ENCODE measurements around the gene WEE2. TPM values are rescaled to one million over a fixed set of nuclear protein-coding genes. Genes with fewer than 3 reads are reported as not detected.

WEE2 gene
- polyA plus RNA-seq, 1 experiment: not detected

DNA sequence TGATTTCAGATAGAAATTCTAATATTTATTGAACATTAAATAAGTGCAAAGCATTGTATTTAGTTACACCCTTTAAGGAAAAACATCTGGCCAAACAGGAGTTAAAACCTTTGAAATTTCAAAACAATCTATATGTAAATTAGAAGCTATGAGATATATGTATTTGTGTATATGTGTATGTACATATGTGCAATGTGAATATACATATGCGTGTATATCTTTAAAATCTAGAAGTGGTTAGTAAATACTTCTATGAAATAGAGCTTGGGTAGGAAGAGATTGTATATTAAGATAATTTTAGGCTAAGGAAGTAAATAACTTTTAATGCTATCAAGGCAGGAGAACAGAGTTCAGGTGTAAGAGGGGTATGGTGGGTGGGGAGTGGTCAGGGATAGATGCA is 9.3 kb downstream of the WEE2 start:
- no peaks in the 10 kb centered on the region for H3K9me3 ChIP-seq (ENCODE audit: control insufficient read depth, insufficient read depth, low read length)
- POLR2A ChIA-PET: no interaction called here
- no peak overlapping the region for H3K4me3 ChIP-seq (ENCODE audit: low read depth, low read length)
- H3K27me3 ChIP-seq (ENCODE audit: control insufficient read depth, insufficient read depth, low read length): no peaks in the 10 kb centered on the region
- DNase-seq (ENCODE audit: low read depth, low spot score): no peak
- CTCF ChIA-PET: interaction anchor here (3.8 kb wide), 1 partner anchor 20 kb away, joined by 15 read pairs; the partner anchor contains the start of gene SSBP1
- TF ChIP-seq, protein P1, sequence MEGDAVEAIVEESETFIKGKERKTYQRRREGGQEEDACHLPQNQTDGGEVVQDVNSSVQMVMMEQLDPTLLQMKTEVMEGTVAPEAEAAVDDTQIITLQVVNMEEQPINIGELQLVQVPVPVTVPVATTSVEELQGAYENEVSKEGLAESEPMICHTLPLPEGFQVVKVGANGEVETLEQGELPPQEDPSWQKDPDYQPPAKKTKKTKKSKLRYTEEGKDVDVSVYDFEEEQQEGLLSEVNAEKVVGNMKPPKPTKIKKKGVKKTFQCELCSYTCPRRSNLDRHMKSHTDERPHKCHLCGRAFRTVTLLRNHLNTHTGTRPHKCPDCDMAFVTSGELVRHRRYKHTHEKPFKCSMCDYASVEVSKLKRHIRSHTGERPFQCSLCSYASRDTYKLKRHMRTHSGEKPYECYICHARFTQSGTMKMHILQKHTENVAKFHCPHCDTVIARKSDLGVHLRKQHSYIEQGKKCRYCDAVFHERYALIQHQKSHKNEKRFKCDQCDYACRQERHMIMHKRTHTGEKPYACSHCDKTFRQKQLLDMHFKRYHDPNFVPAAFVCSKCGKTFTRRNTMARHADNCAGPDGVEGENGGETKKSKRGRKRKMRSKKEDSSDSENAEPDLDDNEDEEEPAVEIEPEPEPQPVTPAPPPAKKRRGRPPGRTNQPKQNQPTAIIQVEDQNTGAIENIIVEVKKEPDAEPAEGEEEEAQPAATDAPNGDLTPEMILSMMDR (IDR thresholded peaks at IDR 0.05; ENCODE audit: low read depth, low read length): no peak
- no peak overlapping the region for H3K27ac ChIP-seq (ENCODE audit: low read depth, low read length)

DNA sequence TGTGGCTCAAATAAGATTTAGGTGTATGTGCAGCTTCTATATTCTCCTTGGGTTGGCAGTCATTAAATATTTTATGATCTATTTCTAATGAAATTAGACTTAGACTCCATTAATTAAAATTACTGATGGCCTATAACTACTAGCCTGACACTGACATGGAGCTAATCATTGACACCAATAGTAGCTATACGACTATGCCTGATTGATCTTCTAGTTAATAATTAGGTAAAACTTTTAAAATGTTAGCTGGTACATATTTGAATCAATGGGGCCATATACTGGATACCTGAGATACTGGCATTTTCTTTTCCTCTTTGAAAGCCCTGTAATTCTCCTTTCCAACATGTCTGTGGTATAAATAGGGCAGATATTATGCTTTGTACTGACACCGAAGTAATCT is 14.4 kb downstream of the WEE2 start:
- no peak for DNase-seq (ENCODE audit: low read depth, low spot score)
- H3K27ac ChIP-seq (ENCODE audit: low read depth, low read length): no peak overlapping the region
- TF ChIP-seq, protein P1 (IDR thresholded peaks at IDR 0.05; ENCODE audit: low read depth, low read length): no peak
- POLR2A ChIA-PET: no interaction called here
- no peaks in the 10 kb centered on the region for H3K9me3 ChIP-seq (ENCODE audit: control insufficient read depth, insufficient read depth, low read length)
- CTCF ChIA-PET: interaction anchor here (0.8 kb wide), 1 partner anchor 16 kb away, joined by 3 read pairs; the partner anchor contains the start of gene SSBP1
- H3K27me3 ChIP-seq (ENCODE audit: control insufficient read depth, insufficient read depth, low read length): no peaks in the 10 kb centered on the region
- H3K4me3 ChIP-seq (ENCODE audit: low read depth, low read length): no peak overlapping the region

DNA sequence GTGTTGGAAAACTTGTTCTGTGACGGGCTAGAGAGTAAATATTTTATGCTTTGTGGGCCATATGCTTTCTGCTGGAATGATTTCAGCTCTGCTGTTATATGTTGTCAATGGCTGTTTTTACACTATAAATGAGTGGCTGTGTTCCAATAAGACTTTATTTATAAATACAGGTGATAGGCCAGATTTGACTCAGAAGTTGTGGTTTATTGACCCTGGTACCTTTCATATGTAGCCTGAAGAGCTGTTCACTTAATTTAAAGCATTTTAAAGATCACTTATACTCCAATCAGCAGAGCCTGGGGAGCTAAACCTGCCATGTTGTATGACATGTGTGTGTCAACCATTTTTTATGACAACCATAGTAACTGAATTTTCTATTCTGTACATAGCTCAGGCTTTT is 20.9 kb downstream of the WEE2 start:
- TF ChIP-seq, protein P1 (IDR thresholded peaks at IDR 0.05; ENCODE audit: low read depth, low read length): no peak
- ChIA-PET POLR2A (no interaction called here), CTCF (interaction anchor here (1.1 to 1.8 kb wide), 2 partner anchors 9 to 74 kb away, joined by 4 to 8 read pairs; partner anchors contain the start of gene SSBP1)
- Histone ChIP-seq H3K27me3 (ENCODE audit: control insufficient read depth, insufficient read depth, low read length) (no peaks in the 10 kb centered on the region), H3K4me3 (ENCODE audit: low read depth, low read length) (no peak overlapping the region), H3K9me3 (ENCODE audit: control insufficient read depth, insufficient read depth, low read length) (no peaks in the 10 kb centered on the region), H3K27ac (ENCODE audit: low read depth, low read length) (no peak overlapping the region)
- no peak for DNase-seq (ENCODE audit: low read depth, low spot score)

DNA sequence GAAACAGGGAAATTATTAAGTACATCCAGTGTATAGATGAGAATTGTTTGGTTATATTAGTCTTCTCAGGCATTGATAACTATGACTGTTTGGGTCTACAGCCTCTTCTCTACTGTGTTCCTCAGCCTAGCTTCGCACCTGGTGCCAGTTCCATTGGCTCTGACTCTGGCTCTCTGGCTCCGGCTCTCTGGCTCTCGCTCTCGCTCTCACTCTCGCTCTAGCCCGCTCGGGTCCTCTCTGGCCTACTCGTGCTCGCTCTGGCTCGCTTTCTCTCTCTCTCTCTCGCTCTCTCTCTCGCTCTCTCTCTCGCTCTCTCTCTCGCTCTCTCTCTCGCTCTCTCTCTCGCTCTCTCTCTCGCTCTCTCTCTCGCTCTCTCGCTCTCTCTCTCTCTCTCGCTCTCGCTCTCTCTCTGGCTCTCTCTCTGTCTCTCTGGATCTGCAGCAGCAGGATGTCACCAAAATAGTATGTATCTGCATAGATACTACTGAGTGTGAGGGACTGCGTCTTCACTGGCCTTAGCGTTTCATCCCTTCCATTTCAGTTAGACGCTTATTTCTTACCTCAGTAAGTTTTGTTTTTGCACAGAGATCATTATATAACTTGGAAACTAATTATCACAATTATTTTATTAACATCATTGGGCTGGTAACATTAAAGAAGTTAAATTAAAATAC is 23.5 kb downstream of the WEE2 start:
- Histone ChIP-seq H3K4me3 (ENCODE audit: low read depth, low read length) (no peak overlapping the region), H3K27ac (ENCODE audit: low read depth, low read length) (no peak overlapping the region), H3K27me3 (ENCODE audit: control insufficient read depth, insufficient read depth, low read length) (no peaks in the 10 kb centered on the region), H3K9me3 (ENCODE audit: control insufficient read depth, insufficient read depth, low read length) (no peaks in the 10 kb centered on the region)
- DNase-seq (ENCODE audit: low read depth, low spot score): no peak
- TF ChIP-seq, protein P1 (IDR thresholded peaks at IDR 0.05; ENCODE audit: low read depth, low read length): no peak
- ChIA-PET CTCF (interaction anchor here (1.6 kb wide), 1 partner anchor 54 kb away, joined by 4 read pairs; no protein-coding TSS in a partner anchor), POLR2A (no interaction called here)

DNA sequence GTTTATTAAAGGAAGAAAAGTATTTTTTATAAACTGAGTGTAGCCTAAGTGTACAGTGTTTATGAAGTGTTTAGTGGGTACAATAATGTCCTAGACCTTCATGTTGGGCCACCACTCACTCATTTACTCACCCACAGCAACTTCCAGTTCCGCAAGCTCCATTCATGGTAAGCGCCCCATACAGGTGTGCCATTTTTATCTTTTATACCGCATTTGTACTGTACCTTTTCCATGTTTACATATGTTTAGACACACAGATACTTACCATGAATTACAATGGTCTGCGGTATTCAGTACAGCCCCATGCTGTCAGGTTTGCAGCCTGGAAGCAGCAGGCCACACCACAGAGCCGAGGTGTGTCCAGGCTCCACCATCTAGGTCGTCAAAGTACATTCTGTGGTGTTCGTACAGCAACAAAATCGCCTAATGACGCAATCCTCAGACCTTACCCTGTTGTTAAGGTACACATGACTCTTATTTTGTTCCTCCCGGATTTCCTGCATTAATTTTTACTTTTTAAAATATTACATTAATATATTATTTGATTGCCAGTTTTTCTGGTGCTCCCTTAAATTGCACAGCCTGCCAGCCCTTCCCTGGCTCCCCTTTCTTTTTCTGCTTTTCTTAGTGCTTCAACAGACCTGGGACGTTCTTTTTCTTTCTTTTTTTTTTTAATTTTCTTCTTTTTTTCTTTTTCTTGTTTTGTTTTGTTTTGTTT is 29.1 kb downstream of the WEE2 start:
- H3K4me3 ChIP-seq (ENCODE audit: low read depth, low read length): peak overlapping the region; percentile 70
- DNase-seq (ENCODE audit: low read depth, low spot score): no peak
- H3K9me3 ChIP-seq (ENCODE audit: control insufficient read depth, insufficient read depth, low read length): no peaks in the 10 kb centered on the region
- peak overlapping the region; percentile 81 for H3K27ac ChIP-seq (ENCODE audit: low read depth, low read length)
- ChIA-PET CTCF (interaction anchor here (0.6 to 3.7 kb wide), 30 partner anchors 8 to 921 kb away, joined by 3 to 32 read pairs (median 5); partner anchors contain the start of gene DENND11), POLR2A (interaction anchor here (1.0 kb wide), 2 partner anchors 52 to 186 kb away, joined by 3 to 6 read pairs; partner anchors contain the start of gene AGK)
- TF ChIP-seq, protein P1 (IDR thresholded peaks at IDR 0.05; ENCODE audit: low read depth, low read length): no peak
- H3K27me3 ChIP-seq (ENCODE audit: control insufficient read depth, insufficient read depth, low read length): no peaks in the 10 kb centered on the region

All from AG04450 (cell line).